HG03378 (cell line): ENCODE results near the gene KIRREL3.
"Not testable (repeated sequence)": the region's sequence is repeated elsewhere in the genome, so short reads cannot be mapped to it uniquely, and the experiment has no call there.

Experiments
- ATAC-seq: cut with Tn5 transposase; IDR thresholded peaks from one replicate; pipeline ENCODE4 v1.9.1; 2021; ENCODE audit warnings: mild to moderate bottlenecking, moderate library complexity; ENCODE audit not compliant: unreplicated experiment

KIRREL3 gene

GRCh38 chr11:126959700-126960099 is 40.9 kb downstream of the KIRREL3 start:
- no peak for ATAC-seq

- no peak for ATAC-seq
Observed at GRCh38 chr11:126956635-126957034, 43.9 kb downstream of the KIRREL3 start.

- ATAC-seq, result not testable (repeated sequence)
Observed at GRCh38 chr11:126952533-126952932, 48.0 kb downstream of the KIRREL3 start.

GRCh38 chr11:126951465-126951864 is 49.1 kb downstream of the KIRREL3 start:
- no peak for ATAC-seq

GRCh38 chr11:126949066-126949891 is 51.3 kb downstream of the KIRREL3 start:
- ATAC-seq, result no peak

- no peak for ATAC-seq
Observed at GRCh38 chr11:126948563-126948962, 52.0 kb downstream of the KIRREL3 start.

- no peak for ATAC-seq
Observed at GRCh38 chr11:126945319-126945718, 55.3 kb downstream of the KIRREL3 start.

GRCh38 chr11:126943316-126943715 is 57.3 kb downstream of the KIRREL3 start:
- no peak for ATAC-seq

GRCh38 chr11:126942146-126942545 is 58.4 kb downstream of the KIRREL3 start:
- no peak for ATAC-seq

GRCh38 chr11:126939552-126939951 is 61.0 kb downstream of the KIRREL3 start:
- ATAC-seq, result no peak

GRCh38 chr11:126938718-126939117 is 61.9 kb downstream of the KIRREL3 start:
- no peak for ATAC-seq

- no peak for ATAC-seq
Observed at GRCh38 chr11:126930091-126930841, 70.3 kb downstream of the KIRREL3 start.

GRCh38 chr11:126929179-126930061 is 71.2 kb downstream of the KIRREL3 start:
- ATAC-seq, result no peak

GRCh38 chr11:126927623-126928022 is 72.9 kb downstream of the KIRREL3 start:
- no peak for ATAC-seq

GRCh38 chr11:126926376-126926791 is 74.2 kb downstream of the KIRREL3 start:
- ATAC-seq, result no peak

- no peak for ATAC-seq
Observed at GRCh38 chr11:126925321-126926093, 75.1 kb downstream of the KIRREL3 start.

GRCh38 chr11:126924376-126925040 is 76.1 kb downstream of the KIRREL3 start:
- no peak for ATAC-seq

GRCh38 chr11:126920833-126921232 is 79.7 kb downstream of the KIRREL3 start:
- ATAC-seq, result no peak

- peak; percentile 55 for ATAC-seq
Observed at GRCh38 chr11:126919147-126919823, 81.3 kb downstream of the KIRREL3 start.
